SH-SY5Y (cell line): ENCODE data around the gene MICAL3.

Experiments
- GATA2 ChIP-seq: IDR thresholded peaks from 2 replicates; pipeline ENCODE4 v1.6.1; 2011; ENCODE audit warnings: mild to moderate bottlenecking, low read depth, low read length
- GATA3 ChIP-seq: IDR thresholded peaks from 2 replicates; pipeline ENCODE4 v1.6.1; 2011; ENCODE audit warnings: low read depth, mild to moderate bottlenecking, low read length, moderate library complexity

DNA sequence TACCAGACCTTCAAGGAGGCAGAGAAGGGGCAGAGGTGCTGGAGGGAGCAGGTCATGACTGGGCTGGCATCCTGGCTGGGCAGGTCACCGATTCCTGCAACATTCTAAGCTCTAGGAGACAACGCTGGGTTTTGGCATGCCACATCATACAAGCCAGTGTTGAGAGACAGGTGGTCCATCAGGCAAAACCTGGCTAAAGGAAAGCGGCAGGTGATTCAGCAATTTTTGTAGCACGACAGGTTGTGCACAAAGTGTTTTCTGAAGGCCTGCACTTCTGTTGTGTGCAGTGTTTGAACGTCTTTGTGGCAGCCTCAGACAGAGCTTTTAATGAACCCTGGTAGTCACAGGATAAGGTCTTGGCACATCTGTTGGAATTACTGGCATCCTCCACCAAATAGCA is 180.2 kb downstream of the MICAL3 start:
- no peak for TF ChIP-seq GATA3
- no peak for TF ChIP-seq GATA2
